Panc1 (cell line): Measurements from ENCODE around the gene HADH. TPM values are rescaled to one million over a fixed set of nuclear protein-coding genes. Genes with fewer than 3 reads are reported as not detected.

Experiments used
- ATAC-seq: fragments of 200-7000 bp; cut with Tn5 transposase; 2 replicates; pipeline ENCODE4 v1.9.1; 2020; ENCODE audit warnings: mild to moderate bottlenecking, moderate library complexity
- BruUV-seq: library from RNA; stranded (reverse); fragments of 400-500 nt; replicated peaks from 2 replicates; lab custom pipeline; 2021; lab: Mats Ljungman, UMichigan
- CTCF ChIA-PET: fragments of 300-600 bp; sonication (Branson Sonifier 250); formaldehyde crosslinking; loops from one replicate; lab custom pipeline; 2022; ENCODE audit warnings: antibody characterized with exemption; lab: Charles Lee
- POLR2A ChIA-PET: fragments of 300-600 bp; sonication (Branson Sonifier 250); formaldehyde crosslinking; loops from one replicate; lab custom pipeline; 2022; ENCODE audit warnings: antibody characterized with exemption; lab: Charles Lee
- DNase-seq: peaks from one replicate; pipeline ENCODE4 v3.0.0-alpha.2; 2010; ENCODE audit warnings: low read depth, low spot score
- H3K27ac ChIP-seq: 2 replicates; pipeline ENCODE4 v1.5.1; 2011; ENCODE audit warnings: mild to moderate bottlenecking, low read length, inconsistent platforms
- H3K27me3 ChIP-seq: fragments of 200-500 bp; sonication (Bioruptor generic); 2 replicates; pipeline ENCODE4 v1.6.0; 2014; ENCODE audit warnings: low read length, inconsistent platforms; ENCODE audit not compliant: control insufficient read depth, insufficient read depth
- H3K36me3 ChIP-seq: fragments of 200-500 bp; sonication (Bioruptor generic); 2 replicates; pipeline ENCODE4 v1.5.1; 2014; ENCODE audit warnings: inconsistent platforms, mild to moderate bottlenecking, low read length, moderate library complexity; ENCODE audit not compliant: control insufficient read depth, insufficient read depth
- H3K4me1 ChIP-seq: 2 replicates; pipeline ENCODE4 v1.5.1; 2011; ENCODE audit warnings: inconsistent platforms, mild to moderate bottlenecking, low read length, moderate library complexity; ENCODE audit not compliant: control insufficient read depth, insufficient read depth
- H3K4me3 ChIP-seq, 2 experiments: 2 replicates each; pipeline ENCODE4 v1.5.1; 2011 to 2012; ENCODE audit warnings: low read depth in 2 of 2, low read length in 2 of 2, mild to moderate bottlenecking in 2 of 2, inconsistent platforms in 1 of 2, moderate library complexity in 1 of 2
- H3K9me3 ChIP-seq: fragments of 200-500 bp; sonication (Bioruptor generic); 2 replicates; pipeline ENCODE4 v1.5.1; 2014; ENCODE audit warnings: low read depth, mild to moderate bottlenecking, inconsistent platforms, low read length, moderate library complexity; ENCODE audit not compliant: control insufficient read depth, insufficient read depth
- CTCF ChIP-seq: fragments of 450-650 bp; IDR thresholded peaks from 2 replicates; pipeline ENCODE4 v1.5.1; 2017; ENCODE audit warnings: mild to moderate bottlenecking
- POLR2AphosphoS5 ChIP-seq: IDR thresholded peaks from 2 replicates; pipeline ENCODE4 v1.6.1; 2012; ENCODE audit warnings: mild to moderate bottlenecking, low read depth, low read length, moderate library complexity
- REST ChIP-seq, 2 experiments: IDR thresholded peaks; 2 replicates each; pipeline ENCODE4 v1.6.1; 2011 to 2012; ENCODE audit warnings: low read depth in 2 of 2, control low read depth in 1 of 2, low read length in 1 of 2, mild to moderate bottlenecking in 1 of 2, moderate library complexity in 1 of 2; ENCODE audit not compliant: insufficient read depth in 1 of 2
- SIN3A ChIP-seq: IDR thresholded peaks from 2 replicates; pipeline ENCODE4 v1.6.1; 2012; ENCODE audit warnings: low read depth, mild to moderate bottlenecking, low read length, moderate library complexity, borderline replicate concordance; ENCODE audit not compliant: insufficient read depth
- TCF7L2 ChIP-seq: IDR thresholded peaks from 2 replicates; pipeline ENCODE4 v1.6.1; 2011; ENCODE audit warnings: mild to moderate bottlenecking, low read depth, low read length, inconsistent platforms
- in situ Hi-C: cut with HindIII; loops from 2 replicates; pipeline ENCODE4 v1.10.0; 2016; ENCODE audit warnings: low sequenced_read_pairs, low pct_unique_long_range_greater_than_20kb
- intact Hi-C: fragments of 100-400 bp; cut with micrococcal nuclease; formaldehyde crosslinking; loops from one replicate; pipeline ENCODE4 v1.10.0; 2022; ENCODE audit not compliant: unreplicated experiment
- total RNA-seq: library from RNA; stranded (reverse); gene quantifications from one replicate; pipeline ENCODE4 v1.2.1, GENCODE V29; 2021; ENCODE audit not compliant: unreplicated experiment

Gene HADH
- total RNA-seq, 1 experiment from 2014 or later, result 20.0 TPM

GRCh38 chr4:108045687-108046024, 56.0 kb downstream of the HADH start:
- in situ Hi-C loops, result no loop called here
- TF ChIP-seq SIN3A, result no peak
- TF ChIP-seq POLR2AphosphoS5, result no peak
- no peak for TF ChIP-seq TCF7L2
- no peak for TF ChIP-seq CTCF
- no peak for TF ChIP-seq REST (IDR thresholded peaks at IDR 0.05; ENCODE audit: insufficient read depth in 1 of 2, low read depth in 2 of 2, low read length in 1 of 2)
- no peaks in the 10 kb centered on the region; the same call in 1 of the 2 replicates for H3K4me1 ChIP-seq

GRCh38 chr4:108047199-108047598, 57.5 kb downstream of the HADH start:
- no peak overlapping the region for H3K27ac ChIP-seq
- DNase-seq, result no peak
- H3K4me1 ChIP-seq, result no peaks in the 10 kb centered on the region; the same call in 1 of the 2 replicates
- intact Hi-C loops (no loop called here), in situ Hi-C loops (no loop called here)
- BruUV-seq, result no TSS peak
- no peak for ATAC-seq
- no peaks in the 10 kb centered on the region for H3K36me3 ChIP-seq
- no peaks in the 10 kb centered on the region for H3K27me3 ChIP-seq
- ChIA-PET POLR2A (no interaction called here), CTCF (no interaction called here)
- H3K9me3 ChIP-seq, result no peaks in the 10 kb centered on the region
- no peak overlapping the region for H3K4me3 ChIP-seq
- TF ChIP-seq REST (IDR thresholded peaks at IDR 0.05; ENCODE audit: insufficient read depth in 1 of 2, low read depth in 2 of 2, low read length in 1 of 2) (no peak), SIN3A (no peak), POLR2AphosphoS5 (no peak), TCF7L2 (no peak), CTCF (no peak)

More at GRCh38 chr4:108045687-108046024, 56.0 kb downstream of the HADH start:
- POLR2A ChIA-PET, result interaction anchor here (0.5 kb wide), 1 partner anchor 31 kb away, joined by 4 read pairs; no protein-coding TSS in a partner anchor
- intact Hi-C loops, result no loop called here
- Histone ChIP-seq H3K36me3 (no peaks in the 10 kb centered on the region), H3K27ac (no peak overlapping the region), H3K4me3 (no peak overlapping the region), H3K27me3 (no peaks in the 10 kb centered on the region), H3K9me3 (no peaks in the 10 kb centered on the region)
- ATAC-seq (no peak), DNase-seq (no peak)
- CTCF ChIA-PET, result no interaction called here
- BruUV-seq, result no TSS peak
